Keratinocyte (primary cell): ENCODE measurements around the gene HES2.

Experiments
- CTCF ChIP-seq, 3 experiments: IDR thresholded peaks in 1 of 3; conservative IDR thresholded peaks in 1 of 3; optimal IDR thresholded peaks in 1 of 3; 2 replicates in 2 of 3; 3 replicates in 1 of 3; pipeline versions ENCODE3 to v1.5.1; 2011; ENCODE audit warnings: low read length in 3 of 3, mild to moderate bottlenecking in 3 of 3, moderate library complexity in 2 of 3, control low read depth in 1 of 3, inconsistent platforms in 1 of 3; ENCODE audit not compliant: insufficient read depth in 2 of 3; ENCODE audit errors: extremely low read depth in 1 of 3
- EZH2 ChIP-seq: IDR thresholded peaks from one replicate; pipeline ENCODE4 v1.6.1; 2012; ENCODE audit warnings: inconsistent platforms, mild to moderate bottlenecking, low read length, moderate library complexity

- TF ChIP-seq EZH2 (no peak), CTCF (optimal IDR thresholded peaks at IDR 0.05 in 1 of 3, IDR thresholded peaks at IDR 0.05 in 1 of 3, conservative IDR thresholded peaks at IDR 0.05 in 1 of 3; ENCODE audit: extremely low read depth in 1 of 3, insufficient read depth in 2 of 3, low read length in 3 of 3) (no peak)
Observed at GRCh38 chr1:6464915-6465314, 45.2 kb upstream of the HES2 start.
